Measurements from ENCODE around the gene CALCOCO1. TPM values are rescaled to one million over a fixed set of nuclear protein-coding genes. Genes with fewer than 3 reads are reported as not detected.
"Not testable (repeated sequence)": the region's sequence is repeated elsewhere in the genome, so short reads cannot be mapped to it uniquely, and the experiment has no call there.

Gene CALCOCO1, protein sequence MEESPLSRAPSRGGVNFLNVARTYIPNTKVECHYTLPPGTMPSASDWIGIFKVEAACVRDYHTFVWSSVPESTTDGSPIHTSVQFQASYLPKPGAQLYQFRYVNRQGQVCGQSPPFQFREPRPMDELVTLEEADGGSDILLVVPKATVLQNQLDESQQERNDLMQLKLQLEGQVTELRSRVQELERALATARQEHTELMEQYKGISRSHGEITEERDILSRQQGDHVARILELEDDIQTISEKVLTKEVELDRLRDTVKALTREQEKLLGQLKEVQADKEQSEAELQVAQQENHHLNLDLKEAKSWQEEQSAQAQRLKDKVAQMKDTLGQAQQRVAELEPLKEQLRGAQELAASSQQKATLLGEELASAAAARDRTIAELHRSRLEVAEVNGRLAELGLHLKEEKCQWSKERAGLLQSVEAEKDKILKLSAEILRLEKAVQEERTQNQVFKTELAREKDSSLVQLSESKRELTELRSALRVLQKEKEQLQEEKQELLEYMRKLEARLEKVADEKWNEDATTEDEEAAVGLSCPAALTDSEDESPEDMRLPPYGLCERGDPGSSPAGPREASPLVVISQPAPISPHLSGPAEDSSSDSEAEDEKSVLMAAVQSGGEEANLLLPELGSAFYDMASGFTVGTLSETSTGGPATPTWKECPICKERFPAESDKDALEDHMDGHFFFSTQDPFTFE
- polyA plus RNA-seq (2013, experiment 1 of 2; ENCODE audit: insufficient read length): 45.7 TPM
- 63.0 TPM for polyA plus RNA-seq (2013, experiment 2 of 2; ENCODE audit: insufficient read length)

DNA sequence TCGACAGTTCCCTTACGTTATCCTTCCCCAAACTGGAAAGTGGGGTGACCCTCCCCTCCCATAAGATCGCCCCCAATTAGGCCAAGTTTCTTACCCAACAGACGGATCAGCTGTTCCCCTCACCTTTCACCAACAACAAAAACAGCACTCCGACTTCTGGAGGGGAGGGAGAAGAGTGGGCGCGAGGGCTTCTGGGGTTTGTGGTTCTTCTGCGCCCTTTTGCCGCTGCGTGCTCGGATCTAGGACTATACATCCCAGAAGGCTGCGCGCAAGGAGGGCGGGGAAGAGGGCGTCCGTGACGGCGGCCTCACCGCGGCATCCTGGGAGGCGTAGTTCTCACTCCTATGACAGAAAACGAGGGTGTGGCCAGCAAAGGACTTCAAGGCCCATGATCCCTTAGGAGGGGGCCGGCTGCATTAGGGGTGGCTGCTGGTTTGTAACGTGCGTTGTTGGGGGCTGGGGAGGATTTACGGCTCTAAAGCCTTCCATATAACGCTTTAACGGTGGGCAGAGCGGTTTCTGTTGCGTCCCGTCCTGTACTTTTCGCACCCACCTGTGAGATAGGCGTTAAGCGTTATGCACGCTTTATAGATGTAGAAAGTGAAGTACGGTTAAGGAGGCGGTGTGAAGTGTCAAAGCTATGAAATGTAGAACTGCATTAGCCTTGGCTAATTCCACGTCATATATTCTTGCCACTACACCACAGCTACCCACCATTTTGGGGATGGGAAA, at the start of gene CALCOCO1:
Gene CALCOCO1, minus strand, starts transcription at position 143 of the 732 bp plus-strand sequence. CDS start 2,210 bp downstream, outside the sequence.
- DNase-seq: peak; percentile 99

DNA sequence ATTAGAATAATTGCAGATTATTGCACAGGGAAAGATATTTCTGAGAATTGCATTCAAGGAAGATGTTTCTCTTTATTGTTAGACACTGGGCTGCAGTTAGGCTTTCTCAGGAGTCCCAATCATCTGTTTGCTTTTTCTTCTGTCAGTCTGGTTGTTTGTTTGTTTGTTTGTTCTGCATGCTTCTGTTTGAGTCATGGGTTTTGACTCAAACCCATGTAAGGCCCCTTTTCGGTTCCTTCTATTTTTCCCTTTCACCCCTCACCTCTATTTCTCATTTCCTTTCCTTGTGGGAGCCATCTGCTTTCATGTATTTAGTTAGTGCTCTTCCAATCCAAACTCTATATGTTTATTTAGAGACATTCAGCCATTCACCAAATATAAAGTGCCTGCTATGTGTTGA, 49.6 kb upstream of the CALCOCO1 start:
- no peak for DNase-seq

DNA sequence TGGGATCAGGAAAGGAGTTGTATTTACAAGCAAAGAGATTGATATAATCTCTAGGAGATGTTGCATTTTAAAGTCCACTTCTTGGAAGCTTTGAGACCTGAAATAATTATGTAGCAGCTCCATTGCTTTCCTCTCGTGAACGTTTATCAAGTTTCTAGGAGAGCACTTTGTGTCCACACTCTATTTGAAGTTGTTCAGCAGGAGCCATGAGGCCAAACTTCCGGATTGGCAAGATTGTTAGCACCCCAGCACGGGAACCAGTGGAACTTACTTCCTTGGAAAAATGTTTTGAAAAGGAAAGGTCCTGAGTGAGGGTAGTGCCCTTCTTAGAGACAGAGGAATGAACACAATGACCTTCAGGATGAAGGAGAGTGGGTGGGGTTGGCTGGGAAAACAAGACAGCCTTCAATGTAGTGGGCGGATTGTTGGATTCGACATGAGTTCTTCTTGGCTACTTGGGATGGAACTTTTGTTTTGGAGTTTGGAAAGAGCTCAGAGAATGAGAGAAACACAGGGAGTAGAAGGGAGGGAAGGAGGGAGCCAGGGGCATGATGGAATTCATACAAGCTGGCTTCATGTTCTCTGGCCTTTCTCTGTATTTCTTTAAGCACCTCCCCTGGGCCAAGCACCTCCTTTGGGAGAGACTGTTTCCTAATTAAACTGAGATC, 48.4 kb upstream of the CALCOCO1 start:
- no peak for DNase-seq

DNA sequence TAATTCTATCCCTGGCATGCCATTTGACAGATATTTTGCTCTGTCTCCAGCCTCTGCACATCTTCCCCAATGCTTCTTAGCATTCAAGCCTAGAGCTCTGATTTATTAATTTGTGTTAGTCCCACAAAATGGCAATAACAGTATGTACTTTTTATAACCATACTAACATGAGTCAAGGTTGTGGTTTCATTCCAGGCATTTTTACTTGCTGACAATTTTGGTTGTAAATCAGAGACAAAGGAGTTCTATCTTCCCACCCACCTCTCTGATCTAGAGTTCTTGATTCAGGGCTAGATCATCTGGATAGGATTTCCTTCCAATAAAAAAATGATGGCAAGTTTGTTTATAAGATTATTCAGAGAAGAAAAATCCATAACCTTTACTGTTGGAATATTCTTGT, 43.0 kb upstream of the CALCOCO1 start:
- DNase-seq: peak; percentile 92

DNA sequence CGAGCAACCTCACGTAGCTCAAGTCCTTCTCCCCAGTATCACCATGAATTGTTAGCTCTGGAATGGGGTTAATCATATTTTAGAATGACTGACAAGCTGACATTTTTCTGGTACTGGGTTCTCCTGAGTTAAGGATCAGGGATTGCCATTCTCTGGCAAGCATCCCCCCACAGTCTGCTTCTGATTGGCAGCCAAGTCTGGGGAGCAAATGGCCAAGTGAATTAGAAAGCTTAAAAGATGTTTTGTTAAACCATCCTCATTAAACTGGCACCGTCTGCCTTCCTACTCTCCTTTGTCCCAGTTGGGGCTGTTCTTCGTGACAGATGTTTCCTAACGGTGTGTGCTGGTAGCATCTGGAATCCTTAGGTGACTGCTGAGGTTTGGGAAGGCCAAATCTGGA, 41.7 kb upstream of the CALCOCO1 start:
- DNase-seq: no peak

DNA sequence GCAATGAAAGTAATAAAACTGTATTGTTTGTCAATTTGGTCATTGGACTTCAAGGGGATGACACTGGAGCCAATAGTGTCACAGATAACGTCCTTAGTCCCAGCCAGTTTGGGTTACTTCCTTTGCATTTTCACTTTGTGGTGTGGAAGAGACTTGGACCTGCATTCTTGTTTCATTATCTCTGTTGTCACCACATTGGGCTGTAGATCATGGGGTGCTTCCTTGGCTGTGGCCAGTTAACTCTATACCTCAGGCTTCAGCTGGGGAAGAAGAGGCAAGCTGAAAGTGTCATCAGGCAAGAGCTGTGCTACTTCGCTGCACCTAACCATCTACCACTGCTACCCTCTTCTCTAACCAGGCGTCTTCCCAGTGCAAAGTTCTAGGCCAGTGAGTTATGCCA, 39.6 kb upstream of the CALCOCO1 start:
- DNase-seq: peak; percentile 33

DNA sequence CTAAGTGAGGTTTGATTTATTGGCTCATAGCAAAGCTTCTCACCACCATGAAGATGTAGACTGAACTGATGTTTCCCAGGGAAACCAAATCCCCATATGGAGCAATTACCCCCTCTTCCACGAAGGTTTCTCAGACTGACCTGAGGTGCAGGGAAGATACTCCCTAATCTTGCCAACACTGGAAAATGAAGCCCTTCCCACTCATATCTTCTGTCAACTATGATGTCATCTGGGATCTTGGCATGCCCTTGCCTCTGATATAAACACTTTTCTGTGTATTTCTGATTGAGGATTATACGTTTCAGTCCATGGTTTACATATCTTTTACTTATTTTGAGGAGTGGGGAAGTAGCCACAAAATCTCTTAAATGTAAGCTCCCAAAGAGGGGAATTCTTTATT, 38.6 kb upstream of the CALCOCO1 start:
- DNase-seq: no peak

DNA sequence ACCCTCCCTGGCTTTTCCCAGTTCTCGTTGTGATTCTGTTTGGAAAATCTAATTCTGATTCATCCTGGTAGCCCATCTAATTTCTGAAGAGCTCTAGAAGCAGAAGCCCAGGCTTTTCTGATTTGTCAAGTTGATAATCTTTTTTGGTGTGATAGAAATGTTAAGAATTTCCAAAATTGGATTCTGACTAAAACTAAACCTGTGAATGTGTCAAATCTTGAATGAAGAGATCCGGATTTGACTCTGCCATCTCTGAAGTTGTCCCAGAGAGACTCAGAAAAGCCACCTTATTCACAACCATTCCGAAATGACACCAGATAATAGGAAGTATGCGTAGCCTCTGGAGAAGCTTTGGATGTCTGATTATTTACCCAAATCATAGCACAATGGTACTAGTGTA, 37.4 kb upstream of the CALCOCO1 start:
- DNase-seq: no peak

DNA sequence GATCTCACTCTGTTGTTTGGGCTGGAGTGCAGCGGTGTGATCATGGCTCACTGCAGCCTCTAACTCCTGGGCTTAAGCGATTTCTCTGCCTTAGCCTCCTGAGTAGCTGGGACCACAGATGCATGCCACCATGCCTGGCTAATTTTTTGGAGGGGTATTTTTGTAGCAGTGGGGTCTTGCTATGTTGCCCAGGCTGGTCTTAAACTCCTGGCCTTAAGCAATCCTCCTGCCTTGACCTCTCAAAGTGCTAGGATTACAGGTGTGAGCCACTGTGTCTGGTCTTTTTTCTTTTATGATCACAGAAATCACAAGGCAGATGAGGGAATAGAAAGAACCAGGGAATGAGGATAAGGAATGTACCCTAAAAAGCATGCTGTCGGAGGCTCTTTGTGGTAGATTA, 35.5 kb upstream of the CALCOCO1 start:
- DNase-seq: not testable (repeated sequence)

DNA sequence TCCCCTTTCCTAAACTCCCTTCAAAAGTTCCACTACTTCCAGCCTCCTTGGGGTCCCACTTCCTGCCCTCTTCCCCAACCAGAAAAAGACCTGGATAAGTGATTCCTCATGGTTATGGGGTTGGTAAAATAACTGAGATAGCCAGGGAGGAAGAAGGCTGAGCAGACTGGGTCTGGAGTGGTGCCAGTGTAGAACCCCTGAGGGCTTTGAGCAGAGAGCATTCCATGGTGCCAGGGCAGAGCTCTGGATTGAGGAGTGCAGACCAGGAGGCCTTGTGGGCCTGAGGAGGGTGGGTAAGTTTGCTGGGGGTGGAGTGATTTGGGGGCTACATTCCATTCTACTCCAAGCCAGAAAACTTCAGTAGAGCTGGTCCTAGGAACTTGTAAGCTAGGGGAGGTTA, 34.1 kb upstream of the CALCOCO1 start:
- DNase-seq: no peak

DNA sequence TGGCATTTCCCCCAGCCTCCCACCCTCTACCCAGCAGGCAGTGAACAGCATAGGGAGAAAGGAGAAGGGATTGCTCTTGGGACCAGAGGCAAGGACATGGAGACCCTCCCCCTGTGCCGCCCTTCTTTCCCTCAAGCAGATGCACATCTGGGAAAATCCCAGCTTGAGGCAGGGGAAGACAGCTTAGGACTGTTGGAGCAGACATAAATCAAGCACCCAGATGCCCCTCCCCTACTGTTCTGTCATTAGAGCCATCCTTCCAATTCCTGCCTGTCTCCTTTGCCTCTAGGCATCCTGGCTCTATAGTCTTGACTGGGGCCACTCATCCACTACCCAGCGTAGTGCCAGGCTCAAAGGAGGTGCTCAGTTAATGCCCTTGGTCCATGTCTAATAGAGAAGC, 32.0 kb upstream of the CALCOCO1 start:
- DNase-seq: no peak

DNA sequence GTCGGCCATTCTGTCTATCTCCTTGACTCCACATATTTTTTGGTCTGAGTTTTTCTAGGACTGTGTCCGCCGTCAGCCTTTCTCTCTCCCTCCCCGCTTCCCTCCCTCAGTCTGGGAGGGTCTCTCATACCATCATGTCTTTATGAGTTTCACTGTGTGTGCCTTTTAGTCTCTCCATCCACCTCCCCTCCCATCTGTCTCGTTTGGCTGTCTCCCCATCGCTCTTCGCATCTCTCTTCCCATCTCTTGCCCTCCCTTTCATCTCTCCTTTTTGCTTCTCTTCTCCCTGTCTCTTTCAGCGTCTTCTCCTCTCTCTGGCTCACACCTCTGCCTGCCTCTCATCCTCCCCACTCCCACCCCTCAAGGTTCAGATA, 31.5 kb upstream of the CALCOCO1 start:
- DNase-seq: no peak

DNA sequence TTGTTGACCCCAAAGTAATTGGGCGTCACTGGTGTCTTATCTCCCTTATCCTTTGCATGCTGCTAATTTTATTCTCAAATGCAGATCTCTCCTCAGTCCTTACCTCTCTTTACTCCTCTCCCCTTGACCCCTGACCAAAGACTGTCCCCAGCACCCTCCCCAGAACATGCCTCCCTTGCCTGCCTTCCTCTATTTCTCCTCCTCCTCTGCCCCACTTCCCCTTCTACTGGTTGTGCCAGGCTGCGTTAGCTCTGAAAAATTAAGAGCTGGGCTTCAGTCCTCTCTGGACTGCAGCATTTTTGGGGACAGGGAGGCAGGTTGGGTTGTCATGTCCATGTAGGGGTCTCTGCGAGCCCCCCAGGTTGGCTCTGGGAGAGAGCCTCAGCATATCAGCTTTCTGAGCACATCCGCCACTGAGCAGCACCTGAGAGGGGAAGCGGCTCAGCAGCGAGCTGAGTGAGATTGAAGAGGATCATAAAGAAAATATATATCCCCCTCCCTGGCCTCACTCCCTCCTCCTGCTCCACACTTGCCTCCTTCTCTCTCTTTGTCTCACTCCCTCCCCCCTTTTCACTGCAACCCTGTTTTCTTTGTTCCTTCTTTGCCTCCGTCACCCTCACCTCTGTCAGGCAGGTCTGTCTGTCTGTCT, 31.0 kb upstream of the CALCOCO1 start:
- no peak for DNase-seq

DNA sequence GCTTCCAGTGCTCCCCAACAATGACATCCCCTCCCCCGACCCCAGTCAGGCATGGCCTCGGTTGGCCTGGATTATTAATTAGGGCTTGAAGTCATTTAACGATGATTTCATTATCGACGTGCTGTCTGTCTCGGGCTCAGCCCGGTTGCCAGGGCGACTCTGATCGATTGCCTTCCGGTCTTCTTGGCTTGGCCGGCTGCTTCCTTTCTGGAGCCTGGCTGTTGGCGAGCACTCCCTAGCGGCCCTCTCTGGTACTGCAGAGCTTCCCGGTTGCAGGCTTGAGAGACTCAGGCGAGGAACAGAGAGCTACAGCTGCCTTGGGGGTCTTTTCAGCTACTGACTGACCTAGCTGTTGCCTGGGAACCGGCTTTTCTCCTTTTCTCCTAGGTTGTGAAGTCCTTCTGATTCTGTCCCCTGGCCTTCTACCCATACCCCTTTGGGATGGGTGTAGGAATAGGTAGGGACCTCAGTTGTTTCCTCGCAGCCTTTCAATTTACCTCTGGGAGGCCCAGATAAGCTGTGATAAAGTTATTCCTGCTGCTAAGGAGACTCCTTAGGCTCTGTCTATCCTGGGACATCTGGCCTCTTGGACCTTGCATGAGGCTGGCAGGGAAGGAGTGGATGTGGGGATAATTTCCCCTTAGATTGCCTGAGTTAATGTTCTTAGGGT, 30.0 kb upstream of the CALCOCO1 start:
- DNase-seq: peak; percentile 37

DNA sequence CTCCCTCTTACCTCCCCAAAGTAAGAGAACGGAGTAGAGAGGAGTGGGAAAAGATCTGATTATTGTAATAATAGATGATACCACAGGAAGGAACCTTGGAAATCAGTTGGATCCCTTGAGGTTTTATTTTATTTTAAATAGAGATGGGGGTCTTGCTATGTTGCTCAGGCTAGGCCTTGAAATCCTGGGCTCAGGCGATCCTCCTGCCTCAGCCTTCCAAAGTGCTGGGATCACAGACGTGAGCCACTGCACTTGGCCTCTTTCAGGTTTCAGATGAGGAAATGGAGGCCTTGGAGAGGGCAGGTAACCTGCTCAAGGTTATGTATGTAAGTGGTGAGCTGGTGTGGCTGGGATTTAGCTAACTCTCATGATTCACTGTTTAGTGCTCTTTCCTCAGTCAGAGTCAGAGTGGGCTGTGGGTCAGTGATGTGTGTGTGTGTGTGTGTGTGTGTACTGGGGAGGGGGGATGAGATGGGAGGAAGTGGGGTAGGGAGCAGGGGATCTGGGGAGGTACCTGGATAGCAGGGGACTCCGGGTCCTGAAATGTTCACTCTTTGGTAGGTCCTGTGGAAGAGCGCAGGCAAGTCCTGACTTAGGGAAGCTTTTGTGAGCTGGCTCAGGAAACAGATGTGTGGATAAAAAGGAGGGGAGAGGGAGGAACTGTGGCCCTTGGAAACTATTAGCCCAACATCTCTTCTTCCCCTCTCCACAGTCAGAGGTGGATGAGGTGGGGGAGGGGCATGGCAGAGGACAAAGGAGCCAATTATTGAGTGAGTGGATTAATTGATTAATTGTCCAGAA, 29.2 kb upstream of the CALCOCO1 start:
- DNase-seq: no peak

DNA sequence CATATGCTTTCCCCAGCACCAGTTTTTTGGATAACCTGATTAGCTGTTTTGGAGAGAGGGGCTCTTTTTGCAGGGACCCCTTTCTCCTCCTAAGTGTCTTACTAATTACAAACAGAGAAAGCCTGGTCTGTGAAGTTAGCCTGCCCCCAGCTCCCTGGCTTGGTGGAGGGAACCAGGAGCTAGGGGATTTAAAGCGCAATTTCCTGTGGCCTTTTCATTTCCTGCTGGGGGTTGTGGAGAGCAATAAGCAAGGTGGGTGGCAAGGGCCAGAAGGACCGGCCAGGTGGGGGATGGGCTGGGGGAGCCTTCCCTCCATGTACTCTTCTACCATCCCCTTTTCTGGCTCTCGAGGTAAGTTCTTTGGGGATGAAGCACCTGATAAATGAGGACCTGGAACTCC, 28.6 kb upstream of the CALCOCO1 start:
- DNase-seq: no peak

DNA sequence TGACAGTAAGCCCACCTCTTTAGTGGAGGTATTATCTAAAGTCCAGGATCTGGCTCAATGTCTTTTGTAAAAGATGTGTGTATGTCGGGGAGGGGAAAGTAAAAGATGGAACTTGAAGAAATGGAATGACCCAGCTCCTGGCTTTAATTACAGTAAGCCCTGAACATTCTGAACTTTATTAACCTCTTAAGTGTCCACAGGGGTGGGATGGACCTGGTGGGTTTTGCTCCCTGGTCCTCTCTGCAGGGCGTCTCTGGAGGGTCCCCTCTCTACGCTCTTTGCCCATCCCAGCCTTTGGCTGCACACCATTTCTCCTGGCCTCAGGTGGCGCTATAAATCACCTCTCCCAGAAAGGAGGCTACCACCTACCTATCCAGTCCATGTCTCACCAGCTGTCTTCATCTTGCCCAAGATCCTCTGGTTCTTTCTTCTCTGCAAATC, 28.2 kb upstream of the CALCOCO1 start:
- no peak for DNase-seq

DNA sequence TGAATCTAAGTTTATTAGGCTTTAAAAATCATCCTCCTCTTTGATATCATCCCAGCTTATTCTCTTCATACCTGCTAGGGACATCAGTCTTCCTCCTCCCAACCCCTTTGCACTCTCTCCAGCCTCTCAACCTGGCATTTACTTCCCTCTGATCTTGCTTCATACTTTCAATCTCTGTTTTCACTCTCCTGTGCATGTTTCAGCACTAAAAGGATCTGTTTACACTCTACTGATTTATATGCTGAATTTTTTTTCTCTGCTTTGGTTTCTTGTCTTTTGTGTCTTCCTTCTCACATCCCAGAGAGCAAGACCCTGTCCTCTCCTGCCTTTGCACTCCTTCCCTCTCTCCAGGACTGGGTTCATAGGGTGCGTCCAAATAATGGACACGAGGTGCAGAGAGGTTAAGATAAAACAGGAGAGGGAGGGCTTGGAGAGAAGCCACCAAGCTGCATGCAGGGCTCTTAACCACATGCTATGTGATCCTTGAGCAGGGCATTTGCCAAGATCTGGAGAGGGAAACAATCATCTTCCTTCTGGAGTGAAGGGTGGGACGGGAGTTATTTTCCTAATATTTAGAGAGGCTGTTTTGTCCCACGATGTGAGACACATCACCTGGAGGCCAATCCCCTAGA, 27.5 kb upstream of the CALCOCO1 start:
- DNase-seq: no peak

DNA sequence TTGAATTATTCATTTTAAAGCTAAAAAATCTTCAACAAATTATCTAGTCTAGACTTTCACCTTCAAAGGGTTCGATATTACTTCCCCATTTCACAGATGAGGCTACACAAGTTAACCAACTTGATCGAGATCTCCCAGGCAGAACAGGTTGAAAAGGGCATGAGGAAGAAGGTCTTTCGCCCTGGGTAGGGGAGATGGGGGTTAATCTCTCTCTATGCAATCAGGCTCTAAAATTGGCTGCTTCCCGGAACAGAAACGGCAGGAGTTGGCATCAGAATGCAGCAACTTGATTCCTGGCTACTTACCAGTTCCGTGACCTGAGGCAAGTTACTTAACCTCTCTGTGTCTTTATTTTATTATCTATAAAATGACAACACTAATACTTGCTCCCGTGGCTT, 26.9 kb upstream of the CALCOCO1 start:
- DNase-seq: no peak

DNA sequence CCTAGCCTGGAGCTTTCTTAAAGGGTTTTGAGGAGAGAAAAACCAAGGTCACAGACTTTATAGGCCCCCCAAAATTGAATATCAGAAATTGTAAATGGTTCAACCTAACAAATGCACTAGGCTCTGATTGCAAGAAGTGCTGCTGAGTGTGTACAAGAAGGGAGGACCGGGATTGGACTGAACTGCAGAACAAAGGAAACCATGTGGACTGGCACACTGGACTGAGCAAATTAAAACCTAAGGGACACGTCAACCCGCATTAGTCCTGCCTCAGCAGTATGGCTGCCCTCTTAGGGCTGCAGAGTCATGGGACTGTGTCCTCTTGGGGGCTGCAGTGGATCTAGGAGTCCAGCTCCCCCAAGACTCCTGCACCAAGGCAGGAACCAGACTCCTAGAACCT, 25.4 kb upstream of the CALCOCO1 start:
- DNase-seq: no peak
